Measurements from ENCODE around the gene NHSL1. TPM values are rescaled to one million over a fixed set of nuclear protein-coding genes. Genes with fewer than 3 reads are reported as not detected.

The NHSL1 gene
- total and polyA plus RNA-seq, 11 donors = 13.9 to 103 (median 46.1) TPM

GRCh38 chr6:138415125-138415524, 84.2 kb downstream of the NHSL1 start:
- H3K36me3 ChIP-seq = peaks cover 0 to 73% (median 52%) of the 10 kb centered on the region in 9 donors
- 86 to 94% (median 88%) methylated on average over 5 of the region's 5 CpGs for WGBS, 4 donors
- intact Hi-C loops (cut with DNase I) = no loop called here
- no peaks in the 10 kb centered on the region for H3K27me3 ChIP-seq
- H3K4me1 ChIP-seq = peaks cover 0 to 16% (median 0%) of the 10 kb centered on the region in 12 donors
- DNase-seq = peak in 1 of 5 donors; percentile 47
- H3K4me3 ChIP-seq = no peak overlapping the region
- peak in 2 of 4 donors; percentile 16 to 51 for ATAC-seq
- no peak overlapping the region for H3K27ac ChIP-seq
- peaks cover 0 to 6% (median 0%) of the 10 kb centered on the region in 12 donors for H3K9me3 ChIP-seq
- no peak for TF ChIP-seq POLR2A (IDR thresholded peaks at IDR 0.05)
- no peak for TF ChIP-seq CTCF (IDR thresholded peaks at IDR 0.05)

- Histone ChIP-seq H3K4me3 (no peak overlapping the region), H3K9me3 (no peaks in the 10 kb centered on the region), H3K4me1 (peaks cover 0 to 16% (median 0%) of the 10 kb centered on the region in 12 donors), H3K27ac (peak overlapping the region in 2 of 12 donors; percentile 14 to 24), H3K27me3 (no peaks in the 10 kb centered on the region), H3K36me3 (peaks cover 0 to 93% (median 83%) of the 10 kb centered on the region in 9 donors)
- no peak for TF ChIP-seq CTCF (IDR thresholded peaks at IDR 0.05)
- TF ChIP-seq POLR2A (IDR thresholded peaks at IDR 0.05) = no peak
- no peak for DNase-seq
- WGBS, 4 donors = 83 to 90% (median 85%) methylated on average over 6 of the region's 6 CpGs
- no peak for ATAC-seq
- intact Hi-C loops (cut with DNase I) = no loop called here
Measured at GRCh38 chr6:138410972-138411880, 88.1 kb downstream of the NHSL1 start.

GRCh38 chr6:138410048-138410735, 89.1 kb downstream of the NHSL1 start:
- H3K9me3 ChIP-seq = no peaks in the 10 kb centered on the region
- no peak overlapping the region for H3K4me3 ChIP-seq
- no peak for ATAC-seq
- peaks cover 0 to 95% (median 85%) of the 10 kb centered on the region in 9 donors for H3K36me3 ChIP-seq
- no peak overlapping the region for H3K27ac ChIP-seq
- no peak for DNase-seq
- peaks cover 0 to 23% (median 4%) of the 10 kb centered on the region in 12 donors for H3K4me1 ChIP-seq
- intact Hi-C loops (cut with DNase I) = no loop called here
- no peak for TF ChIP-seq POLR2A (IDR thresholded peaks at IDR 0.05)
- no peak for TF ChIP-seq CTCF (IDR thresholded peaks at IDR 0.05)
- no peaks in the 10 kb centered on the region for H3K27me3 ChIP-seq
- 90 to 95% (median 92%) methylated on average over 8 of the region's 8 CpGs for WGBS, 4 donors

GRCh38 chr6:138406443-138406842, 92.9 kb downstream of the NHSL1 start:
- WGBS, 4 donors = 85 to 91% (median 88%) methylated on average over 2 of the region's 2 CpGs
- ATAC-seq (no peak), DNase-seq (no peak)
- Histone ChIP-seq H3K27me3 (no peaks in the 10 kb centered on the region), H3K27ac (no peak overlapping the region), H3K36me3 (peaks cover 0 to 62% (median 54%) of the 10 kb centered on the region in 9 donors), H3K4me1 (peaks cover 0 to 35% (median 11%) of the 10 kb centered on the region in 12 donors), H3K9me3 (no peaks in the 10 kb centered on the region), H3K4me3 (no peak overlapping the region)
- intact Hi-C loops (cut with DNase I) = loop anchor here in 6 of 10 donors (10.0 kb wide), 3 partner anchors 122 to 292 kb away; no protein-coding TSS in a partner anchor
- TF ChIP-seq POLR2A (IDR thresholded peaks at IDR 0.05) = no peak
- no peak for TF ChIP-seq CTCF (IDR thresholded peaks at IDR 0.05)
